HEK293 (cell line): ENCODE data around the gene KIF21A.

Source experiments
- ZNF335 ChIP-seq: fragments of 450-650 bp; formaldehyde crosslinking; conservative IDR thresholded peaks from 2 replicates; pipeline ENCODE4 v1.5.1; 2016; ENCODE audit warnings: missing biosample characterization, missing genetic modification characterization
- ZNF600 ChIP-seq: fragments of 450-650 bp; formaldehyde crosslinking; IDR thresholded peaks from 2 replicates; pipeline ENCODE4 v1.5.1; 2016; ENCODE audit warnings: missing biosample characterization, missing genetic modification characterization
- ZNF610 ChIP-seq: fragments of 450-650 bp; formaldehyde crosslinking; IDR thresholded peaks from 2 replicates; pipeline ENCODE4 v1.5.1; 2016; ENCODE audit warnings: missing biosample characterization, missing genetic modification characterization, borderline replicate concordance
- TF ChIP-seq, protein P1 (sequence below): fragments of 450-650 bp; formaldehyde crosslinking; IDR thresholded peaks from 2 replicates; pipeline ENCODE4 v1.5.1; 2016; ENCODE audit warnings: missing biosample characterization, missing genetic modification characterization
- TF ChIP-seq, protein P2 (sequence below): fragments of 450-650 bp; formaldehyde crosslinking; IDR thresholded peaks from 2 replicates; pipeline ENCODE4 v1.5.1; 2016; ENCODE audit warnings: missing biosample characterization, missing genetic modification characterization
- TF ChIP-seq, protein P3 (sequence below): fragments of 450-650 bp; formaldehyde crosslinking; IDR thresholded peaks from 2 replicates; pipeline ENCODE4 v1.5.1; 2016; ENCODE audit warnings: missing biosample characterization, missing genetic modification characterization
- TF ChIP-seq, protein P4 (sequence below): fragments of 450-650 bp; formaldehyde crosslinking; IDR thresholded peaks from 2 replicates; pipeline ENCODE4 v1.5.1; 2017; ENCODE audit warnings: missing biosample characterization, missing genetic modification characterization

DNA sequence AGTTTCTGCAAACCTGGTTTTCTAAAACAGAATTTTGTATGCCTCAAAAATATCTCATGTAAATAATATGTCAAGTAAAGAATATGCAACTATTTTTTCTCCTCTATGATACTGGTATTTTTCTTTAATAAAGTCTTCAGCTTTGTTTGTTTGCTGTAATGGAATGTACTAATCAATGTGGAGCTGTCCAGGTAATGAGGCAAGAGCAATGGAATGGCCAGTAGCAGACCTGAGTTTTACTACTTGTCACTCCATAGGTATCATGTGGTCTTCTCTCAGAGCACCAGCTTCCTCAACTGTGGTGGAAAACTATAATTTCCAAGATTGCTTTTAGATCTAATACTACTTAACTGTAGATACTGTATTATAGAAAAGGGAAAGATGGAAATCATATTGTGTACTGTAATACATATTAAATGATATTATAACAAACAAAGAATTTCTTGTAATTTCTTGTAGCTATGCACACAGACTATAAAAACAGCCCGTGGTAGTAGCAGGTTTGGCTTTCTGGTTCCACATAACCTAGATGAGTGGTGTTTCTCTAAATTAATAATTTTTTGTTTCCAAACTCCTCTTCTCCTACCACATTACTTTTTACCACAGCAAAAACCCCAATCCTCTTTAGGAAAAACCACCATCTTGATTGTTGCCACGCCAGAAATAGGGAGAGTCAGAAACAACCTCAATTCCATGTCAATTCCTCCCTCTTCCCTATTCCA lies 70.6 kb downstream of the KIF21A start:
- TF ChIP-seq, protein P1, sequence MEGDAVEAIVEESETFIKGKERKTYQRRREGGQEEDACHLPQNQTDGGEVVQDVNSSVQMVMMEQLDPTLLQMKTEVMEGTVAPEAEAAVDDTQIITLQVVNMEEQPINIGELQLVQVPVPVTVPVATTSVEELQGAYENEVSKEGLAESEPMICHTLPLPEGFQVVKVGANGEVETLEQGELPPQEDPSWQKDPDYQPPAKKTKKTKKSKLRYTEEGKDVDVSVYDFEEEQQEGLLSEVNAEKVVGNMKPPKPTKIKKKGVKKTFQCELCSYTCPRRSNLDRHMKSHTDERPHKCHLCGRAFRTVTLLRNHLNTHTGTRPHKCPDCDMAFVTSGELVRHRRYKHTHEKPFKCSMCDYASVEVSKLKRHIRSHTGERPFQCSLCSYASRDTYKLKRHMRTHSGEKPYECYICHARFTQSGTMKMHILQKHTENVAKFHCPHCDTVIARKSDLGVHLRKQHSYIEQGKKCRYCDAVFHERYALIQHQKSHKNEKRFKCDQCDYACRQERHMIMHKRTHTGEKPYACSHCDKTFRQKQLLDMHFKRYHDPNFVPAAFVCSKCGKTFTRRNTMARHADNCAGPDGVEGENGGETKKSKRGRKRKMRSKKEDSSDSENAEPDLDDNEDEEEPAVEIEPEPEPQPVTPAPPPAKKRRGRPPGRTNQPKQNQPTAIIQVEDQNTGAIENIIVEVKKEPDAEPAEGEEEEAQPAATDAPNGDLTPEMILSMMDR (tag by site-specific recombination) = no peak
- no peak for TF ChIP-seq ZNF610
- TF ChIP-seq, protein P2, sequence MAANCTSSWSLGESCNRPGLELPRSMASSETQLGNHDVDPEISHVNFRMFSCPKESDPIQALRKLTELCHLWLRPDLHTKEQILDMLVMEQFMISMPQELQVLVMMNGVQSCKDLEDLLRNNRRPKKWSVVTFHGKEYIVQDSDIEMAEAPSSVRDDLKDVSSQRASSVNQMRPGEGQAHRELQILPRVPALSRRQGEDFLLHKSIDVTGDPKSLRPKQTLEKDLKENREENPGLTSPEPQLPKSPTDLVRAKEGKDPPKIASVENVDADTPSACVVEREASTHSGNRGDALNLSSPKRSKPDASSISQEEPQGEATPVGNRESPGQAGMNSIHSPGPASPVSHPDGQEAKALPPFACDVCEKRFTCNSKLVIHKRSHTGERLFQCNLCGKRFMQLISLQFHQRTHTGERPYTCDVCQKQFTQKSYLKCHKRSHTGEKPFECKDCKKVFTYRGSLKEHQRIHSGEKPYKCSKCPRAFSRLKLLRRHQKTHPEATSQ (tag by site-specific recombination) = no peak
- TF ChIP-seq, protein P3, sequence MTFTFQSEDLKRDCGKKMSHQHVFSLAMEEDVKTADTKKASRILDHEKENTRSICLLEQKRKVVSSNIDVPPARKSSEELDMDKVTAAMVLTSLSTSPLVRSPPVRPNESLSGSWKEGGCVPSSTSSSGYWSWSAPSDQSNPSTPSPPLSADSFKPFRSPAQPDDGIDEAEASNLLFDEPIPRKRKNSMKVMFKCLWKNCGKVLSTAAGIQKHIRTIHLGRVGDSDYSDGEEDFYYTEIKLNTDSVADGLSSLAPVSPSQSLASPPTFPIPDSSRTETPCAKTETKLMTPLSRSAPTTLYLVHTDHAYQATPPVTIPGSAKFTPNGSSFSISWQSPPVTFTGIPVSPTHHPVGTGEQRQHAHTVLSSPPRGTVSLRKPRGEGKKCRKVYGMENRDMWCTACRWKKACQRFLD = no peak
- no peak for TF ChIP-seq ZNF335 (tag by site-specific recombination)
- TF ChIP-seq, protein P4, sequence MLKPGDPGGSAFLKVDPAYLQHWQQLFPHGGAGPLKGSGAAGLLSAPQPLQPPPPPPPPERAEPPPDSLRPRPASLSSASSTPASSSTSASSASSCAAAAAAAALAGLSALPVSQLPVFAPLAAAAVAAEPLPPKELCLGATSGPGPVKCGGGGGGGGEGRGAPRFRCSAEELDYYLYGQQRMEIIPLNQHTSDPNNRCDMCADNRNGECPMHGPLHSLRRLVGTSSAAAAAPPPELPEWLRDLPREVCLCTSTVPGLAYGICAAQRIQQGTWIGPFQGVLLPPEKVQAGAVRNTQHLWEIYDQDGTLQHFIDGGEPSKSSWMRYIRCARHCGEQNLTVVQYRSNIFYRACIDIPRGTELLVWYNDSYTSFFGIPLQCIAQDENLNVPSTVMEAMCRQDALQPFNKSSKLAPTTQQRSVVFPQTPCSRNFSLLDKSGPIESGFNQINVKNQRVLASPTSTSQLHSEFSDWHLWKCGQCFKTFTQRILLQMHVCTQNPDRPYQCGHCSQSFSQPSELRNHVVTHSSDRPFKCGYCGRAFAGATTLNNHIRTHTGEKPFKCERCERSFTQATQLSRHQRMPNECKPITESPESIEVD = no peak
- TF ChIP-seq ZNF600 (tag by site-specific recombination) = no peak
